NCI-H2081 (cell line): ENCODE measurements around the gene TNN.
"Not testable (repeated sequence)": the region's sequence is repeated elsewhere in the genome, so short reads cannot be mapped to it uniquely, and the experiment has no call there.

Experiments
- DNase-seq, 2 experiments: peaks; one replicate each; lab custom pipeline; 2025; lab: John Stamatoyannopoulos, UW

The TNN gene

DNA sequence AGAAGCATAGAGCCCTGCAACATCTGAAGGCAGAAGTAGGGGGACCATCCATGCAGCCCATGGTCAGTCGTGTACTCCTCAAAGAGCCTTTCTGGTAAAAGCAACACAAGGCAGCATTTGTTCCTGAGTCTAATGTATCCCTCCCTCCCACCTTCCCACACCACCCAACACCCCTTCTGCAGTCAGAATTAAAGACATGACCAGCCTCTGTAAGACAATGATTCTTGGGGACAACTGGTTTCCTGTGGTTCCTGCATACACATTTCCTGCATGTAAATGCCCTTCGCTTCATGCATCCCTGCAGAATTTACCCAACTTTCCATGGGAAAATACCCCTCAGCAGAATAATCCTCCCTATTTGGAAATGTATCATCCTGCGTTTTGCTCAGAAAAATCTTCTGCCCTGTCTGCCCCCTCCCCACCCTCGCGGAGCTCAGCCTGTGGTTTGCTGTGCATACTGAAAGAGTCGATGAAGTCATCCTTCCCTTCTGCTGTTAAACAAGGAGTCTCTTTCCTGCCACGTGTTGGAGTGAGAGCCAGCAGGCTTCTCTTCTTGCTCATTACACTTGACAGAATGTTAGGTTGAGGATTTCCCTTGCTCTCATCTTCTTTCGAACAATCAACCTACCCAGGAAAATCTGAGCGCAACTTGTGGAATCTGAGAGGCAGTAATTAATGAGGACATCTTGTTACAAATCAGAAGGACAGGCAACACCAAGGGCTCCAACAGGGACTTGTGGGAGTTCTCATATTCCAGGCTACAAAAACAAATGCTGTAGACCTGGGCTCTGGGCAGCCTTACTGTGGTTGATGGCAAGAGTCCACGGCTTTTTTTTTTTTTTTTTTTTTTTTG lies 4.7 kb downstream of the TNN start:
- DNase-seq: no peak

DNA sequence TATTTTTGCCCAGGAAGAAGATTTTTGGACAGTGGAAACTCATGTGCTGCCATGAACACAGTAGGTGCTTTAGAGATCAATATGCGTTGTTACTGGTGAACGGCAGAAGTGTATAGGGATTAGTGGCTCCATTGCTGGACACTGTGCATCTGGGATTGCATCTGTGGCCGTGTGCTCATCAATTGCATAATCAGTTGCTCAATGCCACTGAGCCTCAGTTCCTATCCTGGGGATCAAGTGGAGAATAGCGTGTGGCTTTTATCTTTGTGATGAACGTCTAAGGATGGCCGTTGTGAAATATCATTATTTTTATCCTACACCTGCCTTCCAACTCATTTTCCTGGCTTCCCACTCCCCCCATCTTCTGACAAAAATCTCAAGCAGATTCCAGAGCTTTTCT lies 5.4 kb downstream of the TNN start:
- DNase-seq: no peak

DNA sequence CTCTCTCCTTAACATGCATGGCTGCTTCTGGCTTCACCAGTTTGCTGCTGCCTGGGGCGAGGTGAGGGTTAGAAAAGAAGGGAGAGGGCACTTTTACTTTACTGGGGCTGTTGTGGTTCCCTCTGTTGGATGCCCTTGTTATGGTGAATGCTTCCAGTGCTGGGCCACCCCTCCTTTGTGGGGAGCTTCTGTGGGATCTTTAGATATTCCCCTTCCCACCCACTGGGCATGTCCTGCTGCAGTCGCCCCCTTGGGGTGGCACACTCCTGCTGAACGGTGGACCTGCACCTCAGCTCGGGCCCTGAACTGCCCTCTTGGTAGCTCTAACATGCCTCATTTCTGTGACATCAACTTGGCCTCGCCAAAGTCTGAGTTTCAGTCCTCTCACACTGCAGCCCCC lies 6.0 kb downstream of the TNN start:
- DNase-seq: no peak

DNA sequence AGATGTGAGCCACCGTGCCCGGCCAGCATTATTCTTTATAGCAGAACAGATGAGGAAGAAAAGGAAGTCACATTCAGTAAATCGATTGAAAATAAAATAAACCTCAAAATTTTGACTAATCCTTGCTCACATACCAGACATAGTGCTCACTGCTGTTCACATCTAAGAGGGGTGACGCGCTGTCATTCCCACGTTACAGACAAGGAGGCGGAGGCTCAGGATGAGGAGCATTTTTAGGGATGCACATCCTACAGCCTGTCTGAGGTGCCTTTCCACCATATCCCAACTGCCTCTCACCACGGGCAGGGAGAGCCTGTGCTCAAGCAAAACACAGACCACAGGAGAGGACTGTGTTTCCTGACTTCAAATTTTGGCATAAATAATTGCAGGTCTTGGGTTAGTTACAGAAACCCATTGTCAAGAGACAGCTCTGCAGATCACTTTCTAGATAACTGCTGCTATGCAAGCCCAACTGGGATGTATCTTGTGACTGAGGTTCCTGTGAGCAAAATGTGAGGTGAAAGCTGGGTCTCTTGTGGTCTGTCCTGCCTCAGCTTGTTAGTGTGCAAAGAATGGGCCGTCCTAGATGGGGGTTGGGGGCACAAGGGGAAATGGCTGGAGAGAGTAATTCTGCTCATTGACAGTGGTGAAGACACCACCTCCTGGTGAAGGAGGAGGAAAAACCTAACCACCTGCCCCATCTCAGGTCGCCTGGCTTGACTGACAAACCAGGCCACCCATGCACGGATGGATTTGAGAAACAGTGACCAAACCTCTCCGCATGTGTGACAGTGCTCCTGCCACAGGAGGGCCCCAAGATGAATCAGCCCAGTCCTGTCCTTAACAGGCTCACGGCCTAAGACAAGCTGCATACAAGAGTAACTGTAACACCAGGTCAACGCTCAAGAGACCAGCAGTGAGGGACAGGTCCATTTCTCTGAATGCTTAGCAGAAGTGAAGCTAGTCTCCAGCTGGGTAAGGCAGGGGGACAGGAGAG lies 8.2 kb downstream of the TNN start:
- DNase-seq: no peak

DNA sequence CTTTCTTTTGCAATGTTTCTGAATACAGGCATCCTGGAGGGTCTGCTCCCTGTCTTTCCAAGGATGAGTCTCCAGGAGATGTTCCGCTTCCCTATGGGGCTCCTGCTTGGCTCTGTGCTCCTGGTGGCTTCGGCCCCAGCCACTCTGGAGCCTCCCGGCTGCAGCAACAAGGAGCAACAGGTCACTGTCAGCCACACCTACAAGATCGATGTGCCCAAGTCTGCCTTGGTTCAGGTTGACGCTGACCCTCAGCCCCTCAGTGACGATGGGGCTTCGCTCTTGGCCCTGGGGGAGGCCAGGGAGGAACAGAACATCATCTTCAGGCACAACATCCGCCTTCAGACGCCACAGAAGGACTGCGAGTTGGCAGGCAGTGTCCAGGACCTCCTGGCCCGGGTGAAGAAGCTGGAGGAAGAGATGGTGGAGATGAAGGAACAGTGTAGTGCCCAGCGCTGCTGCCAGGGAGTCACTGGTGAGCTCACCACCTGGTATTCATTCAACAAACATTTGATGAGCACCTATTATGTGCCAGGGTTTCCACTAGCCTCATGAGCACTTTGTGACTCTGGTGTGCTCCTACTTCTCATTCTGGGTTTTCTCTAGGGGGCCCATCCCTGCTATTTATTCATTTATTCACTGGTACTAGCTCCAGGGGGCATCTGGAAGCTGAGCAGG lies 9.9 kb downstream of the TNN start:
- no peak for DNase-seq

DNA sequence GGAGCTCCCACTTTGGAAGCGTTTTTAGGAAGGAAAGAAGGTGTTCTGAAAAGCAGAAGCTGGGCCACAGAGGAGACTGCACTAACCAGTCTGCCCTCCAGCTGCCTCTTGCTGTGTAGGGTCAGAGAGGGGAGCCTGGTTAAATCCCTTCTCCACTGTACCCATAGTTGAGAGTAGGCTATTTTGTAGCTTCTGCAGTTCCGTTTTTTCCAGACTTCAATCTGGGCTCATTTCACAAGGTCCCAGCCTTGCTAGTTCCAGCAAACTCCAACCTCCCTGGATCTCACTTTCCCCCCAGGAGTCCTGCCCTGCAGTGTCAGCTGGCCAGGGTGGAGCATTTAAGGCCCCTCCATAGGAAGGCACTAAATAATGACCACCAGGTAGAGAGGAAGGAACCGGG lies 11.0 kb downstream of the TNN start:
- DNase-seq: no peak

DNA sequence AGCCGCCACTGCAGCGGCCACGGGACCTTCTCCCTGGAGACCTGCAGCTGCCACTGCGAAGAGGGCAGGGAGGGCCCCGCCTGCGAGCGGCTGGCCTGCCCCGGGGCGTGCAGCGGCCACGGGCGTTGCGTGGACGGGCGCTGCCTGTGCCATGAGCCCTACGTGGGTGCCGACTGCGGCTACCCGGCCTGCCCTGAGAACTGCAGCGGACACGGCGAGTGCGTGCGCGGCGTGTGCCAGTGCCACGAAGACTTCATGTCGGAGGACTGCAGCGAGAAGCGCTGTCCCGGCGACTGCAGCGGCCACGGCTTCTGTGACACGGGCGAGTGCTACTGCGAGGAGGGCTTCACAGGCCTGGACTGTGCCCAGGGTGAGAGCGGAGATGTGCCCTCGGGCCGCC lies 11.7 kb downstream of the TNN start:
- no peak for DNase-seq

DNA sequence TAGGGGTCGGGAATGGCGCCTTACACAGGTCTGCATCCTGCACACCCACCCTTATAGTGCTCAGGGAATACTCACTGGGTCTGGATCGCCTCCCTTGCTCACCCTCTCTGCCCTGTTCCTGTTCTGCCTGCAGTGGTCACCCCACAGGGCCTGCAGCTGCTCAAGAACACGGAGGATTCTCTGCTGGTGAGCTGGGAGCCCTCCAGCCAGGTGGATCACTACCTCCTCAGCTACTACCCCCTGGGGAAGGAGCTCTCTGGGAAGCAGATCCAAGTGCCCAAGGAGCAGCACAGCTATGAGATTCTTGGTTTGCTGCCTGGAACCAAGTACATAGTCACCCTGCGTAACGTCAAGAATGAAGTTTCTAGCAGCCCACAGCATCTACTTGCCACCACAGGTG lies 12.4 kb downstream of the TNN start:
- DNase-seq: no peak

DNA sequence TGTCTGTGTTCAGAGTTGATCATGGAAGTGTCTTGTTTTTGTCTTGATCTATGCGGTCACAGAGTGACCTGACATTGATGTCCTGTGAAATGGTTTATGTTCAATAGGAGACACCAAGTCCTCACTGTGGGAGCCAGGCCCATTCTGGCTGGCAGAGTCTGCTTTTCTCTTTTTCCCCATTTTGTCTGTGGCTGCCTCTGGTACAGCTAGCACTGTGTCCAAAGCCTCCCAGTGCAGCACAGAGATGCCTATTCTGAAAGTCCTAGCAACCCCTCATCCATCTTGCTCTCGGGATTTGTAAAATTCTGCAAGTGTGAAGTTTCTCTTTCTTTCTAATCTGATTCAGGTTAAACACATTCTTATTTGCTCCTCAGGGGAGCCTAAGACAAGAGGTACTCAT lies 14.3 kb downstream of the TNN start:
- no peak for DNase-seq

DNA sequence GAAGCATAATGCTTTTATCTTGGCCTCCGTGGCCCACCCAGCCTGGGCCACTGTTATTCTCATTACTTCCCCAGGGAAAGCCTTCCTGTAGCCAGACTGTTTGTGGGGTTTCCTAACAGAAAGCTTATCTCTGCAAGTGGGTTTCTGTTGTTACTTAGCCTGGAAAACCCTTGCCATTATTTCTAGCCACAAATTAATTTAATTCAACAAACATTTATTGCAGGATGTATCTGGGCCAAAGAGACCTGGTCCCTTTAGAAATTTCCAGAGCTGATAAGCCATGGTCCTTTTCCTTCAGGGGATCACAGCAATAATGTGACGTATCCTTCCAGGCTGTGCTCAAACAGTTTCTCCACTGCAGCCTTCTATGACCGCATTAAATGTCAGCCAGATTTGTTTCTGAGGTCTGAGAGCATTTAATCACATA lies 20.9 kb downstream of the TNN start:
- no peak for DNase-seq

DNA sequence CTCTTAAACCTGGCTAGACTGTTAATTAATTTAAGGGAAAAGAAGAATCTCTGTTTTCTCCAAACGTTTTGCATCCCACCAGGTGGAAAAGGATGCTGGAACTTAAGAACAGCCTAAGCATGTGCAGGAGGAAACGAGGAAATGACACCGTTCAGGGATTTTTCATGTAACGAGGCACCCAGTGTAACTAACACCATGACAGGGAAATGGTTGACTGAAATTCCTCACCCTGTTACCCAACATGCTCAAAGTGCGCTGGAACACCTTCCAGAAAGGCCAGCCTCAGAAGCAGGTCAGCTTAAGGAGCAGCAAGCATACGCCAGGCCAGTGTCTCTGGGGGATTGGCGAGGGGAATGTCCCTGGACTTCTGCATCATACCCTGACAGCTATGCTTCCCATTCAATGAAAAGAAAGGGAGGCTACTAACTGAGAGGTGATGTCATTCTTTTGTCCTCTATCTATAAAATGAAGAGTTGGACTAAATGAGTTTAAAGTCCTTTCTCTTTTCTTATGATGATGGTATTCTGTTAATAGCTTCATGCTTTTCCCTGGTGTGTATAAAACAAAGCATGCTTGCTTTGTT lies 21.6 kb downstream of the TNN start:
- no peak for DNase-seq

DNA sequence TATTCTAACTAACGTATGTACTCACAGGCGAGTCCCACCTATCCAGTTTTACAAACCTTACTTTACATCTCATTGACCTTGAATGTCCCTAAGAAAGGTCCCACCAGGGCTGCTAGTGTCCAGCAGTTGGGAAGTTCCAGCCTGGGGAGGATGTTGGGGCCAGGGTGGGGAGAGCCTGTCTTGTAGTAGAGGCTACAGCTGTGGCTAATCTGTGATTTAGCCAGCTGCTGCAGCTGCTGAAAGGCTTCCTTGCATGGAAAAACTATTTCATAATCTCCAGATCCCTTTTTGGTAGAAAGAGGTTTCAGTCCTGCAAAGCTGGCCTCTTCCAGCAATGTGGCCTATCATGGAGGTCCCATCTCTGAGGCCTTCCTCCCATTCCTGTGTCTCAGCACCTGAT lies 23.1 kb downstream of the TNN start:
- DNase-seq: no peak

DNA sequence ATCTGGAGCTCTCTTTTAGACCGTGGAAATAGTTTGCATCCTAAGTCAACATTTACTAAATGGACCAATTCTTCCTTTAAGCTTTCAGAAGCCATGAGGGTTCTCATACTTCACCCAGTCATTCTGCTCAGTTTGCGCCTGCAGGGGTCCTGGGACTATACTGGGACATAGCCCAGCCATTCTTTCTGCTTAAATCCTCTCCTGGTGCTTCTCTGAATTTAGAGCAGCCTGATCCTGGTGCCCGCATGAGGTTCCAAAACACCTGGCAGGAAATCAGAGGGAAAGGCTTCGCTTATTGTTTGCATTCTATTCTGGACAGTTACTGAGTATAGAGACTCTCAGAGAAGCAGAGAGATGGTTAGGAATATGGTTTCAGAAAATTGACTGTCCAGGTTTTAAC lies 27.0 kb downstream of the TNN start:
- peak in 1 of 2 experiments; percentile 44 for DNase-seq

DNA sequence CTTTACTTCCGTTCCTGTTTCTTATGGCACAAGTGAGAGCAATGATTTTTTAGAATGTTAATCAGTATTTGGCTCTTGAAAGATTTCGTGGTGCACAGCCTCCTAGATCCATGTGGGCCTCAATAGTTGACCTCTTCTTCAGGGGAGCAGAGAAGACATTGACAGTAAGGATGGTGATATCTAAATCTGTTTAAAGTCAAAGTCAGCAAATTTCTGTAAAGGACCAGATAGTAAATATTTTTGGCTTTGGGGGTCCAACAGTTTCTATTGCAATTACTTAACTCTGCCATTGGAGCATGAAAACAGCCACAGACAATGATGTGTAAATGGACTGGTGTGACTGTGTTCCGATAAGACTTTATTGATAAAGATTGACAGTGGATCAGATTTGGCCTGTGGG lies 27.4 kb downstream of the TNN start:
- no peak for DNase-seq

DNA sequence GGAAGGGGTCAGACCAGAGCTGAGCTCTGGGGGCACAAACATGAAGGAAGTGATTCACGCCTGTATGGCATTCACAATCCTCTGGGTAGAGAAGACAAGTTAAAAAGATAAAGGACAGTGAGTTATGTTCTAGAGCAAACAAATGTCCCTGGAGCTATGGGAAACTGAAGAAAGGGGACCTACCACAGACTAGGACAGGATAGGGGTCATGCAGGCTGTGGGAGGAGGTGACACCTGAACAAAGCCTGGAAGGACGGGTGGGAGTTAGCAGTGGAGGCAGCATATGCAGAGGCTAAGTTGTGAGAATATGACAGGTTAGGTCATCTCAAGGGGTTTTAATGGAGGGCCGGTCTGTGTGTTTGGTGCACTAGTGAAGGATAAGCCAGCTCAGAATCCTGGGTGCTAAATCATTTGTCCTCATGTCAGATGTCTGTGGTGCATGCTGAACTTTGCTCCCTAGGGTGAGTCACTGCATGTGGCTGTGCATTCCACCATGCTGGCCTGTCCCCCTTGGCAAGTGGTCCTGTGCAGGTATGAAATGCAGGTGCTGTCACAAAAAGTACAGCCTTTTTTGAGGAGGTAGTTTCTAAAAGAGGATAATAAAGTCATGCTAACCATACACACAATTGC lies 28.5 kb downstream of the TNN start:
- DNase-seq: no peak

DNA sequence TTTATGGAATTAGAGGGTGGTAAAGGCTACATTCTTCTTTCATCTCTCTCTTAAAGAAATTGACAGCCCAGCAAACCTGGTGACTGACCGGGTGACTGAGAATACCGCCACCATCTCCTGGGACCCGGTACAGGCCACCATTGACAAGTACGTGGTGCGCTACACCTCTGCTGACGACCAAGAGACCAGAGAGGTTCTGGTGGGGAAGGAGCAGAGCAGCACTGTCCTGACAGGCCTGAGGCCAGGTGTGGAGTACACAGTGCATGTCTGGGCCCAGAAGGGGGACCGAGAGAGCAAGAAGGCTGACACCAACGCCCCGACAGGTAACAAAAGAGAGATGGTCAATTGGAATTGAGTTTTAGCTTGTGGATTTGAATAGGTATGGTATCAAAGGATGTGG lies 29.7 kb downstream of the TNN start:
- DNase-seq: no peak

DNA sequence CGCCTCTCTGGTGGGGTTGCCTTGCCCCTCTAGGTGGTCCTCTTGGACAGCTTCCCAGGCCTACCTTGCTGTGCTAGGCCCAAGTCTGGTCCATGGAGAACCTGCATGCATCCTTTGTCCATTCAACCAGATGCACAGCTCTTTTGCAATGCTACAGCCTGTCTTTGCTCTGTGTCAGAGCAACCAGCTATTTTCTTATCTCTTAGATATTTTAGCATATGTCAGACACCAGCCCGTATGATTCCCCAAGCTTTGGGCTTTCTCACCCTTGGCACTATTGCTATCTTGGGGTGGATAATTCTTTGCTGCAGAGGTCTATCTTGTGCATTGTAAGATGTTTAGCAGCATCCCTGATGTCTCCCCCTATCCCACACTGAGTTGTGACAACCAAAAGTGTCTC lies 32.3 kb downstream of the TNN start:
- no peak for DNase-seq

DNA sequence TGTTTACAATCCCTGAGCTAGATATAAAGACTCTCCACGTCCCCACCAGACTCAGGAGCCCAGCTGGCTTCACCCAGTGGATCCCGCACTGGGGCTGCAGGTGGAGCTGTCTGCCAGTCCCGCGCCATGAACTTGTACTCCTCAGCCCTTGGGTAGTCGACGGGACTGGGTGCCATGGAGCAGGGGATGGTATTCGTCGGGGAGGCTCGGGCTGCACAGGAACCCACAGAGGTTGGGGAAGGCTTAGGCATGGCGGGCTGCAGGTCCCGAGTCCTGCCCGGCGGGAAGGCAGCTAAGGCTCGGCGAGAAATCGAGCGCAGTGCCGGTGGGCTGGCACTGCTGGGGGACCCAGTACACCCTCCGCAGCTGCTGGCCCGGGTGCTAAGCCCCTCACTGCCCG lies 34.5 kb downstream of the TNN start:
- DNase-seq: not testable (repeated sequence)

DNA sequence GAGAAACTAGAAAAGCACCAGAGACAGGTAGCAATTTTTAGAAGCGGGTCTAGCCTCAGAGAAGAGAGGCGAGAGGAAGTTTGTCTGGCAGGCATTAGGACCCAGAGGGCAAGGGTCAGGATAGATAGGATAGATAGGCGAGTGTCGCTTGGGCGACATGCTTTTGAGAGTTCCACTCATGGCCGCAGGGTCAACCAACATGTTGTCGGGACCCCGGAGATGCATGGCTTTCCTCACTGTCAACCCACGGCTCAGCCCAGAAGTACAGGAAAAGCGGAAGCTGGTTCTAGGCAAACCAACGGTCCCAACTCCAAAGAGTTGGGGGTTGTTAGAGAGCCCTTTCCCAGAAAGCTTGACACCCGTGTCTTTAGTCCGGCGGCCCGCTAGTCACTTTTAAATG lies 38.9 kb downstream of the TNN start:
- not testable (repeated sequence) for DNase-seq

DNA sequence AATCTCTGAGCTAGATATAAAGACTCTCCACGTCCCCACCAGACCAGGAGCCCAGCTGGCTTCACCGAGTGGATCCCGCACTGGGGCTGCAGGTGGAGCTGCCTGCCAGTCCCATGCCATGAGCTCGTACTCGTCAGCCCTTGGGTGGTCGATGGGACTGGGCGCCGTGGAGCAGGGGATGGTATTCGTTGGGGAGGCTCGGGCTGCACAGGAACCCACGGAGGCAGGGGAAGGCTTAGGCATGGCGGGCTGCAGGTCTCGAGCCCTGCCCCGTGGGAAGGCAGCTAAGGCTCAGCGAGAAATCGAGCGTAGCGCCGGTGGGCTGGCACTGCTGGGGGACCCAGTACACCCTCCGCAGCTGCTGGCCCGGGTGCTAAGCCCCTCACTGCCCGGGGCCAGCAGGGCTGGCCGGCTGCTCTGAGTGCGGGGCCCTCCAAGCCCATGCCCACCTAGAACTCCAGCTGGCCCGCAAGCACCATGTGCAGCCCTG lies 40.7 kb downstream of the TNN start:
- DNase-seq: not testable (repeated sequence)

DNA sequence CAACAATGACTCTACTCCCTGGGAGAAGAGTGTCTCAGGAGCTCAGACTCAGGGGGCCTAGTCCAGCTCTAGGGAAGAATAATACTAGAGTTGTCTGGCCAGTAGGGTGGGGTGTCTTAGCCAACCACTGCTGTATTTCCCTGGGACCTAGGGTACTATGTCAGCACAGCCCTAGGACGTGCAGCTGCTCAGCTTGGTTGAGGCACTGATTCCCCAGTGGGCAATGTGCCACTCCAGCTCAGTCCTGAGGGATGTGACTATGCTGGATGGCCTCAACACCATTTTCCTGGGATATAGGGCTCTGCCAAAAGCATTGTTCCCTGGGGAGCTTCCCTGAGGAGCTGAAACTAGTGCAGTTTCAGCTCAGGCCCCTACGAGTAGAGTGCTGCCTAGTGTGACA lies 47.4 kb downstream of the TNN start:
- DNase-seq: no peak
